Endothelial cell of umbilical vein (primary cell): ENCODE measurements around the gene GLP1R.

Experiments used
- POLR2A ChIP-seq: IDR thresholded peaks from 2 replicates; pipeline ENCODE4 v1.6.1; 2012; ENCODE audit warnings: low read depth, mild to moderate bottlenecking, control low read depth, low read length
- TF ChIP-seq, protein P1 (sequence below), 2 donors: IDR thresholded peaks; 1 replicate in 1 of 2; 2 replicates in 1 of 2; pipeline ENCODE4 v1.5.1; 2011; ENCODE audit warnings: low read length in 2 of 2, mild to moderate bottlenecking in 2 of 2, moderate library complexity in 2 of 2, control low read depth in 1 of 2, inconsistent platforms in 1 of 2, low read depth in 1 of 2; ENCODE audit not compliant: insufficient read depth in 1 of 2; ENCODE audit errors: extremely low read depth in 1 of 2

DNA sequence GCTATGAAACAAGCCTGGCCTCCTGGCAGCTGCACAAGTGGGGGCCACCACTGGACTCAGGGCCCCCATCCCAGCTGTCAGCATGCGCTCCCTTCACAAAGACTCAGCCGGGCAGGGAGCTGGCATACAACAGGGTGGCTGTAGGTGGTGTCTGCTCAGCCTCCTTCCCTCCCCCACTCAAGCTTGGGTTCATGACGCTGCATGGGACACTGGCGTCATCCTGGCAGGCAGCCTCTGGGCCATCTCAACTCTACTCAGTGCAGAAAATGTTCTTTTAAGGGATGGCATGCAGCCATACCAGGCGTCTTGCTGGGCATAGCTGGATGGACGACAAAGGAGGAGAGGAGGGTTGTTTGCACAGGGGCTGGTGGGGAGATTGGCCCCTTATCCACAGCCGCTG lies 35.9 kb downstream of the GLP1R start:
- TF ChIP-seq, protein P1, sequence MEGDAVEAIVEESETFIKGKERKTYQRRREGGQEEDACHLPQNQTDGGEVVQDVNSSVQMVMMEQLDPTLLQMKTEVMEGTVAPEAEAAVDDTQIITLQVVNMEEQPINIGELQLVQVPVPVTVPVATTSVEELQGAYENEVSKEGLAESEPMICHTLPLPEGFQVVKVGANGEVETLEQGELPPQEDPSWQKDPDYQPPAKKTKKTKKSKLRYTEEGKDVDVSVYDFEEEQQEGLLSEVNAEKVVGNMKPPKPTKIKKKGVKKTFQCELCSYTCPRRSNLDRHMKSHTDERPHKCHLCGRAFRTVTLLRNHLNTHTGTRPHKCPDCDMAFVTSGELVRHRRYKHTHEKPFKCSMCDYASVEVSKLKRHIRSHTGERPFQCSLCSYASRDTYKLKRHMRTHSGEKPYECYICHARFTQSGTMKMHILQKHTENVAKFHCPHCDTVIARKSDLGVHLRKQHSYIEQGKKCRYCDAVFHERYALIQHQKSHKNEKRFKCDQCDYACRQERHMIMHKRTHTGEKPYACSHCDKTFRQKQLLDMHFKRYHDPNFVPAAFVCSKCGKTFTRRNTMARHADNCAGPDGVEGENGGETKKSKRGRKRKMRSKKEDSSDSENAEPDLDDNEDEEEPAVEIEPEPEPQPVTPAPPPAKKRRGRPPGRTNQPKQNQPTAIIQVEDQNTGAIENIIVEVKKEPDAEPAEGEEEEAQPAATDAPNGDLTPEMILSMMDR (IDR thresholded peaks at IDR 0.05; ENCODE audit: extremely low read depth in 1 of 2, insufficient read depth in 1 of 2, low read depth in 1 of 2, low read length in 2 of 2), result no peak
- TF ChIP-seq POLR2A, result no peak
